HG03060 (cell line): ENCODE measurements around the gene IQSEC1.

ENCODE experiments used
- ATAC-seq: cut with Tn5 transposase; IDR thresholded peaks from one replicate; pipeline ENCODE4 v1.9.1; 2021; ENCODE audit warnings: low read depth, moderate number of reproducible peaks; ENCODE audit not compliant: unreplicated experiment

Gene IQSEC1

GRCh38 chr3:13073326-13074005, at the start of gene IQSEC1:
Gene IQSEC1, minus strand, starts transcription at chr3:13073429. Its CDS starts 415 bp downstream, at chr3:13073014.
- ATAC-seq, result no peak

- ATAC-seq, result no peak
These were observed 49.1 kb upstream of the IQSEC1 start for GRCh38 chr3:13122081-13123012.

- no peak for ATAC-seq
These were observed 48.3 kb upstream of the IQSEC1 start for GRCh38 chr3:13121553-13122001.

- ATAC-seq, result no peak
These were observed 47.8 kb upstream of the IQSEC1 start for GRCh38 chr3:13120928-13121552.

GRCh38 chr3:13120289-13120927, 47.2 kb upstream of the IQSEC1 start:
- no peak for ATAC-seq

- no peak for ATAC-seq
These were observed 46.4 kb upstream of the IQSEC1 start for GRCh38 chr3:13119471-13120220.

- ATAC-seq, result no peak
These were observed 43.2 kb upstream of the IQSEC1 start for GRCh38 chr3:13116426-13116825.

GRCh38 chr3:13115991-13116390, 42.8 kb upstream of the IQSEC1 start:
- ATAC-seq, result no peak

GRCh38 chr3:13115576-13115910, 42.3 kb upstream of the IQSEC1 start:
- no peak for ATAC-seq

- ATAC-seq, result no peak
These were observed 41.8 kb upstream of the IQSEC1 start for GRCh38 chr3:13114811-13115575.

- no peak for ATAC-seq
These were observed 40.4 kb upstream of the IQSEC1 start for GRCh38 chr3:13113346-13114330.

GRCh38 chr3:13112521-13113345, 39.5 kb upstream of the IQSEC1 start:
- no peak for ATAC-seq

GRCh38 chr3:13111873-13112520, 38.8 kb upstream of the IQSEC1 start:
- ATAC-seq, result no peak

- peak; percentile 9 for ATAC-seq
These were observed 38.1 kb upstream of the IQSEC1 start for GRCh38 chr3:13111173-13111872.

GRCh38 chr3:13110678-13111116, 37.5 kb upstream of the IQSEC1 start:
- ATAC-seq, result peak; percentile 62

- no peak for ATAC-seq
These were observed 36.3 kb upstream of the IQSEC1 start for GRCh38 chr3:13109516-13109915.
